Measurements from ENCODE around the gene PTBP3.

- TF ChIP-seq TARDBP (IDR thresholded peaks at IDR 0.05) (no peak), LEF1 (IDR thresholded peaks at IDR 0.05; ENCODE audit: borderline replicate concordance) (no peak), SP1 (IDR thresholded peaks at IDR 0.05) (no peak), ELF4 (IDR thresholded peaks at IDR 0.05) (no peak), L3MBTL2 (conservative IDR thresholded peaks at IDR 0.05) (no peak)
Observed at GRCh38 chr9:112327718-112328450, 5.5 kb downstream of the PTBP3 start.

All from HEK293T (cell line).